Measurements from ENCODE around the gene CORO2A. TPM values are rescaled to one million over a fixed set of nuclear protein-coding genes. Genes with fewer than 3 reads are reported as not detected.

The CORO2A gene
- total RNA-seq, 1 experiment from 2014 or later: 15.8 TPM

- no peak overlapping the region for H3T11ph ChIP-seq (ENCODE audit: low read length)
- H4K91ac ChIP-seq (ENCODE audit: insufficient read length, low read depth, low read length): no peak overlapping the region
- H3K9me3 Mint-ChIP-seq: no peaks in the 10 kb centered on the region; a peak in 1 of 5 replicates
- no peak overlapping the region for H2BK120ac ChIP-seq (ENCODE audit: low read depth, low read length, poor library complexity, severe bottlenecking)
- no peak overlapping the region for H3K9ac ChIP-seq (ENCODE audit: extremely low read depth, insufficient read length, low read length)
- no peak overlapping the region for H4K5ac ChIP-seq (ENCODE audit: insufficient read length, low read depth, low read length)
- H3K27ac ChIP-seq (ENCODE audit: insufficient read length, low read depth, low read length): peak overlapping the region; percentile 67
- no peak overlapping the region for H2AK5ac ChIP-seq (ENCODE audit: insufficient read length, low read length)
- no peak for DNase-seq
- H3K27me3 ChIP-seq (ENCODE audit: insufficient read depth, low read length): no peaks in the 10 kb centered on the region
- peak overlapping the region; percentile 12 to 98 (median 75); a peak in 5 of 7 replicates for H3K27ac Mint-ChIP-seq
- WGBS (ENCODE audit: extremely low coverage, insufficient read length, low lambda C conversion rate): no CpG with 5 or more reads among the region's 7 CpGs
- H3K36me3 Mint-ChIP-seq (ENCODE audit: insufficient read depth in 1 of 3, low read depth in 3 of 3): peaks cover 0 to 18% (median 0%) of the 10 kb centered on the region in 3 experiments; a peak in 5 of 7 replicates
- no peak overlapping the region for H3K56ac ChIP-seq (ENCODE audit: insufficient read length, low read depth, low read length)
- H3K4me1 Mint-ChIP-seq: peaks cover 46 to 47% of the 10 kb centered on the region in 2 experiments
- no peaks in the 10 kb centered on the region for H3K79me2 ChIP-seq (ENCODE audit: insufficient read depth, low read length)
- H3K9me3 ChIP-seq (ENCODE audit: control insufficient read depth, low read depth, low read length): no peaks in the 10 kb centered on the region
- peak overlapping the region; percentile 1 to 29; a peak in 4 of 5 replicates for H3K4me3 Mint-ChIP-seq
- no peak overlapping the region for H2BK5ac ChIP-seq (ENCODE audit: insufficient read length, low read length)
- H3K23me2 ChIP-seq (ENCODE audit: insufficient read length, low read depth, low read length, poor library complexity, severe bottlenecking): no peaks in the 10 kb centered on the region
- H2BK12ac ChIP-seq (ENCODE audit: insufficient read length, low read depth, low read length): no peak overlapping the region
- H3K27me3 Mint-ChIP-seq (ENCODE audit: low read depth): no peaks in the 10 kb centered on the region
- H4K20me1 ChIP-seq (ENCODE audit: control insufficient read depth, insufficient read depth, insufficient read length): no peaks in the 10 kb centered on the region
- H3K4ac ChIP-seq (ENCODE audit: low read depth, low read length): no peak overlapping the region
- H4K8ac ChIP-seq (replicated peaks; ENCODE audit: insufficient read length, low read depth, low read length): no peak overlapping the region
- no peak overlapping the region for H2BK20ac ChIP-seq (ENCODE audit: low read depth, low read length, poor library complexity, severe bottlenecking)
- peaks cover 13% of the 10 kb centered on the region for H3K4me1 ChIP-seq (ENCODE audit: insufficient read depth, low read length)
- no peak overlapping the region for H3K14ac ChIP-seq (ENCODE audit: insufficient read depth, low read length)
- peak overlapping the region; percentile 8 for H3K4me2 ChIP-seq (ENCODE audit: insufficient read depth, insufficient read length, low read length)
- no peaks in the 10 kb centered on the region for H3K79me1 ChIP-seq (ENCODE audit: insufficient read depth, low read depth, low read length, poor library complexity, severe bottlenecking)
- no peak overlapping the region for H2BK15ac ChIP-seq (ENCODE audit: low read depth, low read length)
- H3K23ac ChIP-seq (ENCODE audit: insufficient read length, low read depth, low read length): no peak overlapping the region
- no peak overlapping the region for H3K18ac ChIP-seq (ENCODE audit: insufficient read length, low read depth, low read length)
- TF ChIP-seq, protein P1, sequence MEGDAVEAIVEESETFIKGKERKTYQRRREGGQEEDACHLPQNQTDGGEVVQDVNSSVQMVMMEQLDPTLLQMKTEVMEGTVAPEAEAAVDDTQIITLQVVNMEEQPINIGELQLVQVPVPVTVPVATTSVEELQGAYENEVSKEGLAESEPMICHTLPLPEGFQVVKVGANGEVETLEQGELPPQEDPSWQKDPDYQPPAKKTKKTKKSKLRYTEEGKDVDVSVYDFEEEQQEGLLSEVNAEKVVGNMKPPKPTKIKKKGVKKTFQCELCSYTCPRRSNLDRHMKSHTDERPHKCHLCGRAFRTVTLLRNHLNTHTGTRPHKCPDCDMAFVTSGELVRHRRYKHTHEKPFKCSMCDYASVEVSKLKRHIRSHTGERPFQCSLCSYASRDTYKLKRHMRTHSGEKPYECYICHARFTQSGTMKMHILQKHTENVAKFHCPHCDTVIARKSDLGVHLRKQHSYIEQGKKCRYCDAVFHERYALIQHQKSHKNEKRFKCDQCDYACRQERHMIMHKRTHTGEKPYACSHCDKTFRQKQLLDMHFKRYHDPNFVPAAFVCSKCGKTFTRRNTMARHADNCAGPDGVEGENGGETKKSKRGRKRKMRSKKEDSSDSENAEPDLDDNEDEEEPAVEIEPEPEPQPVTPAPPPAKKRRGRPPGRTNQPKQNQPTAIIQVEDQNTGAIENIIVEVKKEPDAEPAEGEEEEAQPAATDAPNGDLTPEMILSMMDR (conservative IDR thresholded peaks at IDR 0.05): no peak
- H2AFZ ChIP-seq (ENCODE audit: low read length): no peak overlapping the region
Measured at GRCh38 chr9:98219364-98219716, 26.9 kb upstream of the CORO2A start.
